ENCODE data around the gene CCDC154. TPM values are rescaled to one million over a fixed set of nuclear protein-coding genes. Genes with fewer than 3 reads are reported as not detected.

CCDC154 gene
- total RNA-seq, 2 donors from 2014 or later = 1.9 to 2.2 TPM

GRCh38 chr16:1433756-1434155 is 10.6 kb downstream of the CCDC154 start:
- H3K27me3 ChIP-seq (ENCODE audit: control insufficient read depth, insufficient read depth, low read length, poor library complexity, severe bottlenecking) = no peaks in the 10 kb centered on the region
- no peak overlapping the region for H3K4me3 Mint-ChIP-seq
- H3K36me3 ChIP-seq (ENCODE audit: control insufficient read depth, insufficient read depth, low read length) = no peaks in the 10 kb centered on the region
- H3K36me3 Mint-ChIP-seq (ENCODE audit: low read depth) = no peaks in the 10 kb centered on the region
- no peak overlapping the region for H3K27ac Mint-ChIP-seq
- no peaks in the 10 kb centered on the region for H3K4me1 ChIP-seq (ENCODE audit: control insufficient read depth, insufficient read depth, low read length)
- peak overlapping the region; percentile 44 for H3K27ac ChIP-seq (ENCODE audit: low read depth, low read length)
- DNase-seq = no peak
- TF ChIP-seq CTCF (conservative IDR thresholded peaks at IDR 0.05) = no peak
- H3K9me3 ChIP-seq (ENCODE audit: control insufficient read depth, low read length) = no peaks in the 10 kb centered on the region
- no peak overlapping the region for H3K9ac ChIP-seq (ENCODE audit: extremely low read depth, low read length, poor library complexity, severe bottlenecking)
- no peak overlapping the region for H3K4me3 ChIP-seq (ENCODE audit: low read length)
- no peaks in the 10 kb centered on the region for H3K4me1 Mint-ChIP-seq
- no peaks in the 10 kb centered on the region for H3K9me3 Mint-ChIP-seq
- H3K27me3 Mint-ChIP-seq (ENCODE audit: insufficient read depth) = no peaks in the 10 kb centered on the region
- WGBS, 2 experiments (ENCODE audit: insufficient coverage in 1 of 2, insufficient read length in 1 of 2) = 87 to 91% methylated on average over 12 to 22 of the region's 22 CpGs

GRCh38 chr16:1433263-1433560 is 11.1 kb downstream of the CCDC154 start:
- no peak for TF ChIP-seq CTCF (conservative IDR thresholded peaks at IDR 0.05)
- H3K27me3 Mint-ChIP-seq (ENCODE audit: insufficient read depth) = no peaks in the 10 kb centered on the region
- H3K27ac ChIP-seq (ENCODE audit: low read depth, low read length) = no peak overlapping the region

GRCh38 chr16:1432388-1433262 is 11.7 kb downstream of the CCDC154 start:
- no peak for TF ChIP-seq CTCF (conservative IDR thresholded peaks at IDR 0.05)
- Mint-ChIP-seq H3K9me3 (no peaks in the 10 kb centered on the region), H3K36me3 (ENCODE audit: low read depth) (no peaks in the 10 kb centered on the region)

More at GRCh38 chr16:1433263-1433560, 11.1 kb downstream of the CCDC154 start:
- Histone ChIP-seq H3K36me3 (ENCODE audit: control insufficient read depth, insufficient read depth, low read length) (no peaks in the 10 kb centered on the region), H3K9ac (ENCODE audit: extremely low read depth, low read length, poor library complexity, severe bottlenecking) (no peak overlapping the region), H3K9me3 (ENCODE audit: control insufficient read depth, low read length) (no peaks in the 10 kb centered on the region), H3K27me3 (ENCODE audit: control insufficient read depth, insufficient read depth, low read length, poor library complexity, severe bottlenecking) (no peaks in the 10 kb centered on the region), H3K4me1 (ENCODE audit: control insufficient read depth, insufficient read depth, low read length) (no peaks in the 10 kb centered on the region), H3K4me3 (ENCODE audit: low read length) (no peak overlapping the region)
- no peaks in the 10 kb centered on the region for H3K4me1 Mint-ChIP-seq
- H3K36me3 Mint-ChIP-seq (ENCODE audit: low read depth) = no peaks in the 10 kb centered on the region
- DNase-seq = no peak
- no peak overlapping the region for H3K4me3 Mint-ChIP-seq
- 95% methylated on average over 14 of the region's 14 CpGs; no CpG with 5 or more reads in 1 of the 2 experiments for WGBS, 2 experiments (ENCODE audit: insufficient coverage in 1 of 2, insufficient read length in 1 of 2)
- no peaks in the 10 kb centered on the region for H3K9me3 Mint-ChIP-seq
- no peak overlapping the region for H3K27ac Mint-ChIP-seq

More at GRCh38 chr16:1432388-1433262, 11.7 kb downstream of the CCDC154 start:
- H3K9me3 ChIP-seq (ENCODE audit: control insufficient read depth, low read length) = no peaks in the 10 kb centered on the region
- WGBS, 2 experiments (ENCODE audit: insufficient coverage in 1 of 2, insufficient read length in 1 of 2) = 91 to 95% methylated on average over 21 to 57 of the region's 63 CpGs
- no peaks in the 10 kb centered on the region for H3K27me3 ChIP-seq (ENCODE audit: control insufficient read depth, insufficient read depth, low read length, poor library complexity, severe bottlenecking)
- Mint-ChIP-seq H3K4me3 (no peak overlapping the region), H3K4me1 (no peaks in the 10 kb centered on the region), H3K27me3 (ENCODE audit: insufficient read depth) (no peaks in the 10 kb centered on the region), H3K27ac (no peak overlapping the region)
- H3K9ac ChIP-seq (ENCODE audit: extremely low read depth, low read length, poor library complexity, severe bottlenecking) = no peak overlapping the region
- no peak for DNase-seq
- H3K4me3 ChIP-seq (ENCODE audit: low read length) = no peak overlapping the region
- H3K4me1 ChIP-seq (ENCODE audit: control insufficient read depth, insufficient read depth, low read length) = no peaks in the 10 kb centered on the region
- no peaks in the 10 kb centered on the region for H3K36me3 ChIP-seq (ENCODE audit: control insufficient read depth, insufficient read depth, low read length)
- no peak overlapping the region for H3K27ac ChIP-seq (ENCODE audit: low read depth, low read length)

Measured in endodermal cell (in vitro differentiated cells).